HepG2 (cell line): ENCODE results near the gene CD72. TPM values are rescaled to one million over a fixed set of nuclear protein-coding genes. Genes with fewer than 3 reads are reported as not detected.

ENCODE experiments used
- ASH2L ChIP-seq: fragments of 300-600, 200-600 bp; sonication (generic); IDR thresholded peaks from 2 replicates; pipeline ENCODE4 v1.7.0; 2017; ENCODE audit warnings: low read depth, mild to moderate bottlenecking, moderate library complexity, mixed read lengths, low read length; ENCODE audit not compliant: insufficient read length
- ETV6 ChIP-seq: sonication (generic); formaldehyde crosslinking; conservative IDR thresholded peaks from 2 replicates; pipeline ENCODE4 v1.4.0; 2020; ENCODE audit warnings: missing genetic modification reagents
- KLF16 ChIP-seq, 2 experiments: sonication (generic) in 1 of 2; formaldehyde crosslinking in 1 of 2; IDR thresholded peaks; 2 replicates each; pipeline versions ENCODE4 v1.6.1 to v1.8.0; 2016 to 2023; ENCODE audit warnings: missing genetic modification reagents in 2 of 2, missing compliant biosample characterization in 1 of 2
- NFKB2 ChIP-seq: sonication (generic); formaldehyde crosslinking; IDR thresholded peaks from 2 replicates; pipeline ENCODE4 v1.4.0; 2020; ENCODE audit warnings: missing genetic modification reagents, borderline replicate concordance
- PRDM10 ChIP-seq: sonication (generic); formaldehyde crosslinking; IDR thresholded peaks from 2 replicates; pipeline ENCODE4 v1.4.0; 2020; ENCODE audit warnings: low read depth, missing genetic modification reagents
- SNAI1 ChIP-seq: sonication (generic); formaldehyde crosslinking; IDR thresholded peaks from 2 replicates; pipeline ENCODE4 v1.5.0; 2020; ENCODE audit warnings: mild to moderate bottlenecking, missing genetic modification reagents, borderline replicate concordance
- TP53 ChIP-seq: sonication (generic); formaldehyde crosslinking; conservative IDR thresholded peaks from 2 replicates; pipeline ENCODE4 v1.4.0; 2020; ENCODE audit warnings: missing genetic modification reagents
- ZNF562 ChIP-seq: sonication (generic); formaldehyde crosslinking; IDR thresholded peaks from 2 replicates; pipeline ENCODE4 v1.8.0; 2022; ENCODE audit warnings: missing genetic modification reagents, borderline replicate concordance
- ZXDC ChIP-seq: sonication (generic); formaldehyde crosslinking; IDR thresholded peaks from 2 replicates; pipeline ENCODE4 v1.5.0; 2020; ENCODE audit warnings: mild to moderate bottlenecking, missing genetic modification reagents
- polyA plus RNA-seq, 8 experiments: library from polyadenylated mRNA; depleted of rRNA in 3 of 8; stranded (reverse) in 7 of 8; unstranded in 1 of 8; fragments of >200 nt; fragmentation: Illumina TruSeq in 4 of 8; extraction: Trizol in 4 of 8; gene quantifications; 2 replicates each; pipeline versions ENCODE4 v1.2.1 to v1.2.3, GENCODE V29; 2011 to 2016; ENCODE audit warnings: low read depth in 4 of 8, missing spikeins in 1 of 8, mixed read lengths in 1 of 8; ENCODE audit not compliant: insufficient read depth in 1 of 8
- total RNA-seq, 5 experiments: library from RNA; depleted of rRNA; stranded (reverse); fragments of >200 nt; fragmentation: Illumina TruSeq; extraction: Trizol; gene quantifications; 2 replicates each; pipeline ENCODE4 v1.2.3, GENCODE V29; 2016; ENCODE audit warnings: low read depth in 1 of 5
- TF ChIP-seq, protein P1 (sequence below): sonication (generic); formaldehyde crosslinking; IDR thresholded peaks from 2 replicates; pipeline ENCODE4 v1.5.1; 2020; ENCODE audit warnings: mild to moderate bottlenecking, moderate library complexity, missing genetic modification reagents
- TF ChIP-seq, protein P2 (sequence below): sonication (generic); formaldehyde crosslinking; conservative IDR thresholded peaks from 2 replicates; pipeline ENCODE4 v1.8.0; 2022; ENCODE audit warnings: mild to moderate bottlenecking, moderate library complexity, missing genetic modification reagents
- TF ChIP-seq, protein P3 (sequence below): sonication (generic); formaldehyde crosslinking; IDR thresholded peaks from 2 replicates; pipeline ENCODE4 v1.4.0; 2020; ENCODE audit warnings: missing genetic modification reagents
- TF ChIP-seq, protein P4 (sequence below): sonication (generic); formaldehyde crosslinking; IDR thresholded peaks from 2 replicates; pipeline ENCODE4 v1.4.0; 2020; ENCODE audit warnings: missing genetic modification reagents

CD72 gene
- total and polyA plus RNA-seq, 2 of the 13 experiments (the other 11 are each of a cell fraction or from before 2014, with no cell fraction given): 0.18 to 1.1 TPM

DNA sequence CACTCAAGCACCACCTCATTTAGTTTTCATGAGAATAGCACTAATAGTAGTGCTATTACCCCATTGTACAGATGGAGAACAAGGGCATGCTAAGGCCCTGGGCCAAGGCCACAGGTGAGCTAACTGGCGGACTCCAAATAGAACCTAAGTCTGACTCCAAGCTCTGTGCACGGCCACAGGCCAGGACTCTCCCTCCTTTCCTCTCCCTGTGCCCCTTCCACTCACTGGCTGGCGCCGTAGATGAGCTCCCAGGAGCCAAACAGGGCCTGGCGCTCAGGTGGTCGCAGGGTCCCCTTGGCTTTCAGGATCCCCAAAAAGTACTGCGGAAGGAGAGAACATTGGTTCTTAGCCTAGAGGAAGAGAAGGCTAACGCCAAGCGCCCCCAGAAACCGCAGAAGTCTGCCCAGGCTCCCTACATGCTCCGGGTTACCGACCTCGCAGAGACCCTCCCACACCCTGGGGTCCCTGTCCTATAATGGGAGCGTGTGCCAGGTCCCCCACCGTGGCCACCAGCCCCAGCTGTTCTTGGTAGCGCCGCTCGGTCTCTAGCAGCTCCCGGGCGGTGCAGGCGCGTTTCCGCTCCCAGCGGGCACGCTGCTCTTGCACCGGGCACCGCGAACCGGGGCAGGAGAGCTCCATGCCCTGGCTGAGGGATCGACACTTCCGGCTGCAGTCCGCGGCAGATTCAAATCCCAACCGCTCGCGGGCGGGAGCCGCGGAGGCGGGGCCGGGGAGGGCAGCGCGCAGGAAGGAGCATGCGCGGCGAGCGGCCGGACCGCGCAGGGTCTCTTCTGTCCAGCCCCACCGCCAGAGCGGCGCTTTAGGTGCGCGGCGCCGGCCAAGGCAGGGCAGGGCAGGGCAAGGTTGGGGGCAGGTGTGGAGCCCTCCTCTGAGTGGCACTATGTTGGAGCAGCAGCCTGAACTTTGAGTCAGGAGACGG, 46.6 kb upstream of the CD72 start, which contains the start of gene ARHGEF39 (continued):
- TF ChIP-seq, protein P1, sequence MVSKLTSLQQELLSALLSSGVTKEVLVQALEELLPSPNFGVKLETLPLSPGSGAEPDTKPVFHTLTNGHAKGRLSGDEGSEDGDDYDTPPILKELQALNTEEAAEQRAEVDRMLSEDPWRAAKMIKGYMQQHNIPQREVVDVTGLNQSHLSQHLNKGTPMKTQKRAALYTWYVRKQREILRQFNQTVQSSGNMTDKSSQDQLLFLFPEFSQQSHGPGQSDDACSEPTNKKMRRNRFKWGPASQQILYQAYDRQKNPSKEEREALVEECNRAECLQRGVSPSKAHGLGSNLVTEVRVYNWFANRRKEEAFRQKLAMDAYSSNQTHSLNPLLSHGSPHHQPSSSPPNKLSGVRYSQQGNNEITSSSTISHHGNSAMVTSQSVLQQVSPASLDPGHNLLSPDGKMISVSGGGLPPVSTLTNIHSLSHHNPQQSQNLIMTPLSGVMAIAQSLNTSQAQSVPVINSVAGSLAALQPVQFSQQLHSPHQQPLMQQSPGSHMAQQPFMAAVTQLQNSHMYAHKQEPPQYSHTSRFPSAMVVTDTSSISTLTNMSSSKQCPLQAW (CRISPR knock-in tag): 0 out of 2 replicates have a peak, but pooled peaks have one; percentile 54
- peak; percentile 94 for TF ChIP-seq NFKB2
- TF ChIP-seq, protein P2, sequence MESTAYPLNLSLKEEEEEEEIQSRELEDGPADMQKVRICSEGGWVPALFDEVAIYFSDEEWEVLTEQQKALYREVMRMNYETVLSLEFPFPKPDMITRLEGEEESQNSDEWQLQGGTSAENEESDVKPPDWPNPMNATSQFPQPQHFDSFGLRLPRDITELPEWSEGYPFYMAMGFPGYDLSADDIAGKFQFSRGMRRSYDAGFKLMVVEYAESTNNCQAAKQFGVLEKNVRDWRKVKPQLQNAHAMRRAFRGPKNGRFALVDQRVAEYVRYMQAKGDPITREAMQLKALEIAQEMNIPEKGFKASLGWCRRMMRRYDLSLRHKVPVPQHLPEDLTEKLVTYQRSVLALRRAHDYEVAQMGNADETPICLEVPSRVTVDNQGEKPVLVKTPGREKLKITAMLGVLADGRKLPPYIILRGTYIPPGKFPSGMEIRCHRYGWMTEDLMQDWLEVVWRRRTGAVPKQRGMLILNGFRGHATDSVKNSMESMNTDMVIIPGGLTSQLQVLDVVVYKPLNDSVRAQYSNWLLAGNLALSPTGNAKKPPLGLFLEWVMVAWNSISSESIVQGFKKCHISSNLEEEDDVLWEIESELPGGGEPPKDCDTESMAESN (CRISPR knock-in tag): peak; percentile 98
- TF ChIP-seq ASH2L: peak; percentile 61
- 0 out of 2 replicates have a peak, but pooled peaks have one; percentile 59 for TF ChIP-seq PRDM10 (CRISPR knock-in tag)
- TF ChIP-seq TP53: no peak
- TF ChIP-seq ZXDC (CRISPR knock-in tag): no peak
- no peak for TF ChIP-seq SNAI1 (CRISPR knock-in tag)
- TF ChIP-seq ETV6 (CRISPR knock-in tag): 0 out of 2 replicates have a peak, but pooled peaks have one; percentile 31
- TF ChIP-seq, protein P3, sequence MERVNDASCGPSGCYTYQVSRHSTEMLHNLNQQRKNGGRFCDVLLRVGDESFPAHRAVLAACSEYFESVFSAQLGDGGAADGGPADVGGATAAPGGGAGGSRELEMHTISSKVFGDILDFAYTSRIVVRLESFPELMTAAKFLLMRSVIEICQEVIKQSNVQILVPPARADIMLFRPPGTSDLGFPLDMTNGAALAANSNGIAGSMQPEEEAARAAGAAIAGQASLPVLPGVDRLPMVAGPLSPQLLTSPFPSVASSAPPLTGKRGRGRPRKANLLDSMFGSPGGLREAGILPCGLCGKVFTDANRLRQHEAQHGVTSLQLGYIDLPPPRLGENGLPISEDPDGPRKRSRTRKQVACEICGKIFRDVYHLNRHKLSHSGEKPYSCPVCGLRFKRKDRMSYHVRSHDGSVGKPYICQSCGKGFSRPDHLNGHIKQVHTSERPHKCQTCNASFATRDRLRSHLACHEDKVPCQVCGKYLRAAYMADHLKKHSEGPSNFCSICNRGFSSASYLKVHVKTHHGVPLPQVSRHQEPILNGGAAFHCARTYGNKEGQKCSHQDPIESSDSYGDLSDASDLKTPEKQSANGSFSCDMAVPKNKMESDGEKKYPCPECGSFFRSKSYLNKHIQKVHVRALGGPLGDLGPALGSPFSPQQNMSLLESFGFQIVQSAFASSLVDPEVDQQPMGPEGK (CRISPR knock-in tag): peak; percentile 76
- TF ChIP-seq KLF16 (CRISPR knock-in tag; IDR thresholded peaks at IDR 0.05): peak in 1 of 2 experiments; percentile 96; a peak in 2 of 4 replicates
- TF ChIP-seq, protein P4, sequence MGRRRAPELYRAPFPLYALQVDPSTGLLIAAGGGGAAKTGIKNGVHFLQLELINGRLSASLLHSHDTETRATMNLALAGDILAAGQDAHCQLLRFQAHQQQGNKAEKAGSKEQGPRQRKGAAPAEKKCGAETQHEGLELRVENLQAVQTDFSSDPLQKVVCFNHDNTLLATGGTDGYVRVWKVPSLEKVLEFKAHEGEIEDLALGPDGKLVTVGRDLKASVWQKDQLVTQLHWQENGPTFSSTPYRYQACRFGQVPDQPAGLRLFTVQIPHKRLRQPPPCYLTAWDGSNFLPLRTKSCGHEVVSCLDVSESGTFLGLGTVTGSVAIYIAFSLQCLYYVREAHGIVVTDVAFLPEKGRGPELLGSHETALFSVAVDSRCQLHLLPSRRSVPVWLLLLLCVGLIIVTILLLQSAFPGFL (CRISPR knock-in tag): no peak
- TF ChIP-seq ZNF562 (CRISPR knock-in tag): peak; percentile 90
